A549 (cell line): ENCODE data around the gene PRRG2. TPM values are rescaled to one million over a fixed set of nuclear protein-coding genes. Genes with fewer than 3 reads are reported as not detected.

Source experiments
- ATAC-seq, 2 experiments: fragments of 200-7000 bp in 1 of 2; fragments of >200 bp in 1 of 2; cut with Nextera tagmentation in 1 of 2; cut with Tn5 transposase in 1 of 2; 3 replicates each; pipeline versions ENCODE4 v1.8.0 to v1.9.1; 2018 to 2020; ENCODE audit warnings: mild to moderate bottlenecking in 1 of 2, moderate library complexity in 1 of 2
- CTCF ChIA-PET: fragments of 300-600 bp; sonication (Branson Sonifier 250); formaldehyde crosslinking; extraction: SDS; loops from one replicate; lab custom pipeline; 2021; ENCODE audit warnings: antibody characterized with exemption, inconsistent platforms; lab: Yijun Ruan, JAX
- POLR2A ChIA-PET: fragments of 350-600 bp; formaldehyde crosslinking; extraction: SDS; loops from one replicate; lab custom pipeline; 2021; ENCODE audit warnings: antibody characterized with exemption, inconsistent platforms; lab: Yijun Ruan, JAX
- DNase-seq, 2 experiments: peaks; one replicate each; pipeline versions ENCODE4 v3.0.0 to v3.0.0-alpha.2; 2011 to 2016; ENCODE audit warnings: low read depth in 1 of 2, low spot score in 1 of 2
- FAIRE-seq: peaks from 2 replicates; lab custom pipeline; 2011; peaks lifted over from hg19 to GRCh38; lab: Jason Lieb, UNC
- H3K27ac ChIP-seq, 2 experiments: fragments of >200 bp; sonication (Bioruptor Twin); formaldehyde crosslinking; 3 replicates each; pipeline ENCODE4 v1.5.1; 2016 to 2017
- H3K4me1 ChIP-seq: fragments of >200 bp; sonication (Bioruptor Twin); formaldehyde crosslinking; 3 replicates; pipeline ENCODE4 v1.6.1; 2016
- H3K4me2 ChIP-seq: fragments of >200 bp; sonication (Bioruptor Twin); formaldehyde crosslinking; 3 replicates; pipeline ENCODE4 v1.6.1; 2016
- H3K4me3 ChIP-seq: fragments of >200 bp; sonication (Bioruptor Twin); formaldehyde crosslinking; 3 replicates; pipeline ENCODE4 v1.5.1; 2016
- H3K9me3 ChIP-seq: fragments of >200 bp; sonication (Bioruptor Twin); formaldehyde crosslinking; 3 replicates; pipeline ENCODE4 v1.6.1; 2016
- ATOH8 ChIP-seq: fragments of 250-450 bp; sonication (Bioruptor Pico); IDR thresholded peaks from 2 replicates; pipeline ENCODE4 v1.5.0; 2020; ENCODE audit warnings: low read depth, mild to moderate bottlenecking, moderate library complexity
- BCL3 ChIP-seq: fragments of >200 bp; sonication (Bioruptor Twin); formaldehyde crosslinking; IDR thresholded peaks from 3 replicates; pipeline ENCODE4 v1.6.1; 2016
- CHD2 ChIP-seq: fragments of 150-350 bp; IDR thresholded peaks from 2 replicates; pipeline ENCODE4 v1.6.1; 2014; ENCODE audit warnings: low read length; ENCODE audit not compliant: partially characterized antibody
- CTCF ChIP-seq: fragments of >200 bp; sonication (Bioruptor Twin); formaldehyde crosslinking; IDR thresholded peaks from 3 replicates; pipeline ENCODE4 v1.5.1; 2016
- E2F6 ChIP-seq: IDR thresholded peaks from 2 replicates; pipeline ENCODE4 v1.6.1; 2012; ENCODE audit warnings: low read depth, borderline replicate concordance
- EHMT2 ChIP-seq: fragments of 200-600 bp; sonication (generic); IDR thresholded peaks from 2 replicates; pipeline ENCODE4 v1.6.1; 2016; ENCODE audit warnings: antibody characterized with exemption, low read depth, mild to moderate bottlenecking, moderate library complexity
- FOSB ChIP-seq: fragments of 250-450 bp; sonication (Bioruptor Pico); IDR thresholded peaks from 2 replicates; pipeline ENCODE4 v1.5.0; 2020; ENCODE audit warnings: mild to moderate bottlenecking, moderate library complexity
- FOSL2 ChIP-seq, 2 experiments: fragments of 450-650 bp in 1 of 2; fragments of >200 bp in 1 of 2; sonication (Bioruptor Twin) in 1 of 2; formaldehyde crosslinking; IDR thresholded peaks; 2 replicates each; pipeline versions ENCODE4 v1.5.0 to v1.6.1; 2016 to 2020; ENCODE audit warnings: mild to moderate bottlenecking in 1 of 2, moderate library complexity in 1 of 2
- HDAC2 ChIP-seq: fragments of 200-600 bp; sonication (generic); IDR thresholded peaks from 2 replicates; pipeline ENCODE4 v1.6.1; 2016
- HEYL ChIP-seq: fragments of 250-450 bp; sonication (Bioruptor Pico); IDR thresholded peaks from 2 replicates; pipeline ENCODE4 v1.8.0; 2021; ENCODE audit warnings: mild to moderate bottlenecking, moderate library complexity
- HMGXB4 ChIP-seq: fragments of 250-450 bp; sonication (Bioruptor Pico); IDR thresholded peaks from 2 replicates; pipeline ENCODE4 v1.5.0; 2021; ENCODE audit warnings: mild to moderate bottlenecking, moderate library complexity, borderline replicate concordance
- HOXA7 ChIP-seq: fragments of 250-450 bp; sonication (Bioruptor Pico); IDR thresholded peaks from 2 replicates; pipeline ENCODE4 v1.5.0; 2020; ENCODE audit warnings: mild to moderate bottlenecking, moderate library complexity
- KDM1A ChIP-seq: fragments of 200-600 bp; sonication (generic); IDR thresholded peaks from 2 replicates; pipeline ENCODE4 v1.6.1; 2016; ENCODE audit warnings: low read depth, mild to moderate bottlenecking
- KDM5A ChIP-seq: fragments of 200-600 bp; sonication (generic); IDR thresholded peaks from 2 replicates; pipeline ENCODE4 v1.6.1; 2016; ENCODE audit warnings: antibody characterized with exemption, mild to moderate bottlenecking
- MAX ChIP-seq: IDR thresholded peaks from 2 replicates; pipeline ENCODE4 v1.6.1; 2012
- NFE2L2 ChIP-seq: fragments of 150-350 bp; conservative IDR thresholded peaks from 2 replicates; pipeline ENCODE4 v1.6.1; 2014; ENCODE audit warnings: low read length
- PBX3 ChIP-seq: IDR thresholded peaks from 2 replicates; pipeline ENCODE4 v1.6.1; 2012
- RAD21 ChIP-seq, 2 experiments: fragments of >200 bp in 1 of 2; sonication (Bioruptor Twin) in 1 of 2; formaldehyde crosslinking in 1 of 2; IDR thresholded peaks in 1 of 2; conservative IDR thresholded peaks in 1 of 2; 2 replicates in 1 of 2; 3 replicates in 1 of 2; pipeline ENCODE4 v1.6.1; 2012 to 2018; ENCODE audit warnings: inconsistent platforms in 1 of 2
- REST ChIP-seq: fragments of 200-600 bp; sonication (generic); IDR thresholded peaks from 2 replicates; pipeline ENCODE4 v1.6.1; 2016; ENCODE audit warnings: antibody characterized with exemption, mild to moderate bottlenecking, moderate library complexity
- RFX5 ChIP-seq: fragments of 450-650 bp; IDR thresholded peaks from 2 replicates; pipeline ENCODE4 v1.7.1; 2014; ENCODE audit warnings: antibody characterized with exemption, mild to moderate bottlenecking, moderate library complexity
- RNF2 ChIP-seq: fragments of 200-600 bp; sonication (generic); IDR thresholded peaks from 2 replicates; pipeline ENCODE4 v1.6.1; 2016; ENCODE audit warnings: low read depth, mild to moderate bottlenecking, antibody characterized with exemption, moderate library complexity, borderline replicate concordance
- SREBF2 ChIP-seq: fragments of 450-650 bp; IDR thresholded peaks from 2 replicates; pipeline ENCODE4 v1.6.1; 2014; ENCODE audit warnings: mild to moderate bottlenecking, moderate library complexity
- ZFP36 ChIP-seq: fragments of 450-650 bp; IDR thresholded peaks from 2 replicates; pipeline ENCODE4 v1.6.1; 2014; ENCODE audit warnings: borderline replicate concordance; ENCODE audit not compliant: partially characterized antibody
- ZSCAN20 ChIP-seq: fragments of 250-450 bp; sonication (Bioruptor Pico); IDR thresholded peaks from 2 replicates; pipeline ENCODE4 v1.8.0; 2022; ENCODE audit warnings: mild to moderate bottlenecking, moderate library complexity
- WGBS: methylation state at CpG from one replicate; pipeline ENCODE4 v1.1.6; 2017; ENCODE audit errors: missing lambda C conversion rate; 5-methylcytosine and 5-hydroxymethylcytosine counted together
- polyA plus RNA-seq, 4 experiments: library from polyadenylated mRNA; depleted of rRNA in 3 of 4; stranded (reverse); fragments of >200 nt; fragmentation: RNase III in 1 of 4; extraction: RNeasy Plus Mini Kit Qiagen cat#74134 plus additional on column Dnase treatment in 1 of 4; gene quantifications; 2 replicates in 3 of 4; 3 replicates in 1 of 4; pipeline ENCODE4 v1.2.3, GENCODE V29; 2011 to 2017

Gene PRRG2
- polyA plus RNA-seq, 2 of the 4 experiments (the other 2 are of a cell fraction) = 0.53 to 1.0 TPM

- Histone ChIP-seq H3K9me3 (no peaks in the 10 kb centered on the region), H3K27ac (no peak overlapping the region), H3K4me1 (no peaks in the 10 kb centered on the region; the same call in 2 of the 3 replicates), H3K4me3 (no peak overlapping the region), H3K4me2 (no peak overlapping the region)
- DNase-seq = no peak
- ChIA-PET CTCF (interaction anchor here (0.9 to 19.1 kb wide), 6 partner anchors 11 to 118 kb away, joined by 3 to 426 read pairs (median 8); partner anchors contain the start of genes NOSIP and PRRG2), POLR2A (interaction anchor here (1.9 kb wide), 1 partner anchor 20 kb away, joined by 5 read pairs; the partner anchor contains the start of gene NOSIP)
- ATAC-seq = no peak
- no peak for FAIRE-seq
- WGBS = 92% methylated on average over 13 of the region's 15 CpGs
- TF ChIP-seq E2F6 (no peak), HDAC2 (no peak), KDM5A (no peak), ZSCAN20 (CRISPR knock-in tag) (no peak), PBX3 (no peak), FOSL2 (IDR thresholded peaks at IDR 0.05) (no peak), FOSL2 (CRISPR knock-in tag; IDR thresholded peaks at IDR 0.05) (no peak), RAD21 (conservative IDR thresholded peaks at IDR 0.05 in 1 of 2, IDR thresholded peaks at IDR 0.05 in 1 of 2) (no peak), EHMT2 (no peak), RNF2 (no peak), CHD2 (no peak), ATOH8 (CRISPR knock-in tag) (no peak), RFX5 (no peak), HEYL (CRISPR knock-in tag) (no peak)
Observed at GRCh38 chr19:49559928-49560327, 21.2 kb upstream of the PRRG2 start.

- DNase-seq = no peak
- POLR2A ChIA-PET = no interaction called here
- CTCF ChIA-PET = interaction anchor here (1.0 to 19.1 kb wide), 4 partner anchors 12 to 25 kb away, joined by 3 to 426 read pairs (median 111); partner anchors contain the start of genes NOSIP and PRRG2
Observed at GRCh38 chr19:49560358-49560900, 20.7 kb upstream of the PRRG2 start.

More at GRCh38 chr19:49560358-49560900, 20.7 kb upstream of the PRRG2 start:
- TF ChIP-seq SREBF2 = no peak
- no peak for TF ChIP-seq BCL3
- no peak for TF ChIP-seq HOXA7
- no peak for TF ChIP-seq NFE2L2
- TF ChIP-seq FOSB = no peak
- TF ChIP-seq KDM1A = no peak
- no peak for TF ChIP-seq ZFP36
- TF ChIP-seq CTCF = no peak
- TF ChIP-seq MAX = no peak
- TF ChIP-seq HMGXB4 = no peak
- TF ChIP-seq REST = no peak
- TF ChIP-seq, all 56 proteins: peak for 0
- ATAC-seq (no peak), FAIRE-seq (no peak)
- WGBS = 91% methylated on average over 15 of the region's 15 CpGs
- no peaks in the 10 kb centered on the region; the same call in 2 of the 3 replicates for H3K4me1 ChIP-seq
- H3K9me3 ChIP-seq = no peaks in the 10 kb centered on the region
- H3K27ac ChIP-seq = no peak overlapping the region
- H3K4me3 ChIP-seq = no peak overlapping the region
- H3K4me2 ChIP-seq = no peak overlapping the region
